HepG2 (cell line): Measurements from ENCODE around the gene HNRNPUL1. TPM values are rescaled to one million over a fixed set of nuclear protein-coding genes. Genes with fewer than 3 reads are reported as not detected.

ENCODE experiments used
- CBX1 ChIP-seq: IDR thresholded peaks from one replicate; pipeline ENCODE4 v1.6.1; 2016; ENCODE audit warnings: antibody characterized with exemption, low read depth
- FOSL2 ChIP-seq: sonication (generic); formaldehyde crosslinking; IDR thresholded peaks from 2 replicates; pipeline ENCODE4 v1.4.0; 2020; ENCODE audit warnings: missing genetic modification reagents
- FOXO1 ChIP-seq: sonication (generic); formaldehyde crosslinking; IDR thresholded peaks from 2 replicates; pipeline ENCODE4 v1.4.0; 2020; ENCODE audit warnings: missing genetic modification reagents
- KAT7 ChIP-seq: IDR thresholded peaks from 2 replicates; pipeline ENCODE4 v1.6.1; 2018; ENCODE audit warnings: borderline replicate concordance, missing compliant biosample characterization
- MTF2 ChIP-seq: sonication (generic); formaldehyde crosslinking; IDR thresholded peaks from 2 replicates; pipeline ENCODE4 v1.5.0; 2020; ENCODE audit warnings: missing genetic modification reagents, borderline replicate concordance
- NFE2L1 ChIP-seq: sonication (generic); formaldehyde crosslinking; IDR thresholded peaks from 2 replicates; pipeline ENCODE4 v1.4.0; 2020; ENCODE audit warnings: missing genetic modification reagents, mild to moderate bottlenecking, borderline replicate concordance
- NFYC ChIP-seq: IDR thresholded peaks from 2 replicates; pipeline ENCODE4 v1.6.1; 2016; ENCODE audit warnings: missing genetic modification reagents, missing compliant biosample characterization
- PRMT3 ChIP-seq: sonication (generic); formaldehyde crosslinking; IDR thresholded peaks from 2 replicates; pipeline ENCODE4 v1.8.1; 2022; ENCODE audit warnings: low read depth, mild to moderate bottlenecking, moderate library complexity, missing genetic modification reagents, borderline replicate concordance
- RORA ChIP-seq: sonication (generic); formaldehyde crosslinking; IDR thresholded peaks from 2 replicates; pipeline ENCODE4 v1.5.0; 2020; ENCODE audit warnings: mild to moderate bottlenecking, missing genetic modification reagents, moderate library complexity
- ZNF12 ChIP-seq: sonication (generic); formaldehyde crosslinking; IDR thresholded peaks from 2 replicates; pipeline ENCODE4 v1.5.0; 2020; ENCODE audit warnings: missing genetic modification reagents
- ZNF337 ChIP-seq: sonication (generic); formaldehyde crosslinking; IDR thresholded peaks from 2 replicates; pipeline ENCODE4 v1.5.1; 2020; ENCODE audit warnings: missing genetic modification reagents, low read depth, mild to moderate bottlenecking, borderline replicate concordance
- ZNF33B ChIP-seq: sonication (generic); formaldehyde crosslinking; IDR thresholded peaks from 2 replicates; pipeline ENCODE4 v1.5.1; 2020; ENCODE audit warnings: mild to moderate bottlenecking, missing genetic modification reagents
- ZNF724P ChIP-seq: sonication (generic); formaldehyde crosslinking; IDR thresholded peaks from 2 replicates; pipeline ENCODE4 v1.8.0; 2022; ENCODE audit warnings: missing genetic modification reagents, borderline replicate concordance
- ZNF747 ChIP-seq: sonication (generic); formaldehyde crosslinking; IDR thresholded peaks from 2 replicates; pipeline ENCODE4 v1.8.1; 2023; ENCODE audit warnings: missing genetic modification reagents, mild to moderate bottlenecking, borderline replicate concordance
- polyA plus RNA-seq, 8 experiments: library from polyadenylated mRNA; depleted of rRNA in 3 of 8; stranded (reverse) in 7 of 8; unstranded in 1 of 8; fragments of >200 nt; fragmentation: Illumina TruSeq in 4 of 8; extraction: Trizol in 4 of 8; gene quantifications; 2 replicates each; pipeline versions ENCODE4 v1.2.1 to v1.2.3, GENCODE V29; 2011 to 2016; ENCODE audit warnings: low read depth in 4 of 8, missing spikeins in 1 of 8, mixed read lengths in 1 of 8; ENCODE audit not compliant: insufficient read depth in 1 of 8
- total RNA-seq, 5 experiments: library from RNA; depleted of rRNA; stranded (reverse); fragments of >200 nt; fragmentation: Illumina TruSeq; extraction: Trizol; gene quantifications; 2 replicates each; pipeline ENCODE4 v1.2.3, GENCODE V29; 2016; ENCODE audit warnings: low read depth in 1 of 5
- TF ChIP-seq, protein P1 (sequence below): sonication (generic); formaldehyde crosslinking; IDR thresholded peaks from 2 replicates; pipeline ENCODE4 v1.4.0; 2020; ENCODE audit warnings: mild to moderate bottlenecking, missing genetic modification reagents
- TF ChIP-seq, protein P2 (sequence below): sonication (generic); formaldehyde crosslinking; IDR thresholded peaks from 2 replicates; pipeline ENCODE4 v1.4.0; 2020; ENCODE audit warnings: mild to moderate bottlenecking, missing genetic modification reagents
- TF ChIP-seq, protein P3 (sequence below): sonication (generic); formaldehyde crosslinking; IDR thresholded peaks from 2 replicates; pipeline ENCODE4 v1.4.0; 2020; ENCODE audit warnings: missing genetic modification reagents
- TF ChIP-seq, protein P4 (sequence below), 2 experiments: sonication (generic) in 1 of 2; formaldehyde crosslinking in 1 of 2; IDR thresholded peaks; 2 replicates each; pipeline versions ENCODE4 v1.6.1 to v1.9.0; 2014 to 2022; ENCODE audit warnings: antibody characterized with exemption in 1 of 2, borderline replicate concordance in 1 of 2, inconsistent platforms in 1 of 2, low read depth in 1 of 2, missing genetic modification reagents in 1 of 2

HNRNPUL1 gene
- total and polyA plus RNA-seq, 2 of the 13 experiments (the other 11 are each of a cell fraction or from before 2014, with no cell fraction given), result 30.9 to 81.7 TPM

DNA sequence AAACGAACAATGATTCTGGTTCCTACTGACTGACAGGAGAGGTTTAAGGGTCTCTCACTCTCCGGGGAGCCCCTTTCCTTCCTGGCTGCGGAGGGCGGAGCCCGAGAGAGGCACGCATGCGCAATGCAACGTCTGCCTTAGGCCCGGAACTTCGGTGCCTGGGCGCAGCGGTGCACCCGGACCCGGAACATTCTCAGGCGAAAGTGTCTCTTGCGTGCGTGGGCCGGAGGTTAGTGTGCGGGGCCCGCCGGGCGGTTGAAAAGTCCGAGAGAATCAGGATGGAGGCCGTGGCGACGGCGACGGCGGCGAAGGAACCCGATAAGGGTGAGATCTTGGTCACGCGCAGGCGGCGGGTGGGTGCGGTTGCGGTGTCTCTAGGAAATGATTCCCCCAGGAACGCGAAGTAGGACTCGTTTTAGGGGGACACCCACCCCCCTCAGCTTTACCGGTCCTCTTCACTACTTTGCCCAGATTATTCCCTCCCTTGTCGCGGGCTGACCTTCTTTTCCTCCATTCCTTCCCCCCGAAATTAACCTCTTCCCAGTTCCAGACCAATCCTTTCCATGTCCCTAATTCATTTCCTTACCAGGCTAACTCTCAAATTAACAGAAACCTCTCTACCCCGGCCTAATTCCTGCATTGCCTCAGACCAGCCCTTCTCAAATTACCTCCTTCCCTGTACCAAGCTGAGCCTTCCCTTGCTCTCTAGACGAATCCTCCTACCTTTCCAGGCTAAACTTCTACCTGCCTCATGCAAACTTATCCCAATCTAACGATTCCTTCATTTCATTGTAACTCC, 46.1 kb downstream of the HNRNPUL1 start, which contains the start of gene CCDC97 (continued):
- TF ChIP-seq, protein P1, sequence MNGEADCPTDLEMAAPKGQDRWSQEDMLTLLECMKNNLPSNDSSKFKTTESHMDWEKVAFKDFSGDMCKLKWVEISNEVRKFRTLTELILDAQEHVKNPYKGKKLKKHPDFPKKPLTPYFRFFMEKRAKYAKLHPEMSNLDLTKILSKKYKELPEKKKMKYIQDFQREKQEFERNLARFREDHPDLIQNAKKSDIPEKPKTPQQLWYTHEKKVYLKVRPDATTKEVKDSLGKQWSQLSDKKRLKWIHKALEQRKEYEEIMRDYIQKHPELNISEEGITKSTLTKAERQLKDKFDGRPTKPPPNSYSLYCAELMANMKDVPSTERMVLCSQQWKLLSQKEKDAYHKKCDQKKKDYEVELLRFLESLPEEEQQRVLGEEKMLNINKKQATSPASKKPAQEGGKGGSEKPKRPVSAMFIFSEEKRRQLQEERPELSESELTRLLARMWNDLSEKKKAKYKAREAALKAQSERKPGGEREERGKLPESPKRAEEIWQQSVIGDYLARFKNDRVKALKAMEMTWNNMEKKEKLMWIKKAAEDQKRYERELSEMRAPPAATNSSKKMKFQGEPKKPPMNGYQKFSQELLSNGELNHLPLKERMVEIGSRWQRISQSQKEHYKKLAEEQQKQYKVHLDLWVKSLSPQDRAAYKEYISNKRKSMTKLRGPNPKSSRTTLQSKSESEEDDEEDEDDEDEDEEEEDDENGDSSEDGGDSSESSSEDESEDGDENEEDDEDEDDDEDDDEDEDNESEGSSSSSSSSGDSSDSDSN, result peak; percentile 89
- TF ChIP-seq NFE2L1 (CRISPR knock-in tag) (0 out of 2 replicates have a peak, but pooled peaks have one; percentile 48), CBX1 (peak; percentile 53), ZNF747 (CRISPR knock-in tag) (peak; percentile 90; the same call in 1 of the 2 replicates), ZNF33B (0 out of 2 replicates have a peak, but pooled peaks have one; percentile 20), RORA (no peak), ZNF337 (CRISPR knock-in tag) (peak; percentile 51; the same call in 1 of the 2 replicates), PRMT3 (CRISPR knock-in tag) (no peak; the same call in 1 of the 2 replicates), KAT7 (CRISPR knock-in tag) (peak; percentile 96; the same call in 1 of the 2 replicates), ZNF724P (peak; percentile 43; the same call in 1 of the 2 replicates), NFYC (CRISPR knock-in tag) (peak; percentile 40; the same call in 1 of the 2 replicates), FOXO1 (CRISPR knock-in tag) (no peak), ZNF12 (CRISPR knock-in tag) (0 out of 2 replicates have a peak, but pooled peaks have one; percentile 26), FOSL2 (peak; percentile 6; the same call in 1 of the 2 replicates), MTF2 (CRISPR knock-in tag) (peak; percentile 66; the same call in 1 of the 2 replicates)
- TF ChIP-seq, protein P2, sequence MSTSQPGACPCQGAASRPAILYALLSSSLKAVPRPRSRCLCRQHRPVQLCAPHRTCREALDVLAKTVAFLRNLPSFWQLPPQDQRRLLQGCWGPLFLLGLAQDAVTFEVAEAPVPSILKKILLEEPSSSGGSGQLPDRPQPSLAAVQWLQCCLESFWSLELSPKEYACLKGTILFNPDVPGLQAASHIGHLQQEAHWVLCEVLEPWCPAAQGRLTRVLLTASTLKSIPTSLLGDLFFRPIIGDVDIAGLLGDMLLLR (CRISPR knock-in tag), result peak; percentile 66; the same call in 1 of the 2 replicates
- TF ChIP-seq, protein P3, sequence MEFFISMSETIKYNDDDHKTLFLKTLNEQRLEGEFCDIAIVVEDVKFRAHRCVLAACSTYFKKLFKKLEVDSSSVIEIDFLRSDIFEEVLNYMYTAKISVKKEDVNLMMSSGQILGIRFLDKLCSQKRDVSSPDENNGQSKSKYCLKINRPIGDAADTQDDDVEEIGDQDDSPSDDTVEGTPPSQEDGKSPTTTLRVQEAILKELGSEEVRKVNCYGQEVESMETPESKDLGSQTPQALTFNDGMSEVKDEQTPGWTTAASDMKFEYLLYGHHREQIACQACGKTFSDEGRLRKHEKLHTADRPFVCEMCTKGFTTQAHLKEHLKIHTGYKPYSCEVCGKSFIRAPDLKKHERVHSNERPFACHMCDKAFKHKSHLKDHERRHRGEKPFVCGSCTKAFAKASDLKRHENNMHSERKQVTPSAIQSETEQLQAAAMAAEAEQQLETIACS (CRISPR knock-in tag), result 0 out of 2 replicates have a peak, but pooled peaks have one; percentile 23
- TF ChIP-seq, protein P4, sequence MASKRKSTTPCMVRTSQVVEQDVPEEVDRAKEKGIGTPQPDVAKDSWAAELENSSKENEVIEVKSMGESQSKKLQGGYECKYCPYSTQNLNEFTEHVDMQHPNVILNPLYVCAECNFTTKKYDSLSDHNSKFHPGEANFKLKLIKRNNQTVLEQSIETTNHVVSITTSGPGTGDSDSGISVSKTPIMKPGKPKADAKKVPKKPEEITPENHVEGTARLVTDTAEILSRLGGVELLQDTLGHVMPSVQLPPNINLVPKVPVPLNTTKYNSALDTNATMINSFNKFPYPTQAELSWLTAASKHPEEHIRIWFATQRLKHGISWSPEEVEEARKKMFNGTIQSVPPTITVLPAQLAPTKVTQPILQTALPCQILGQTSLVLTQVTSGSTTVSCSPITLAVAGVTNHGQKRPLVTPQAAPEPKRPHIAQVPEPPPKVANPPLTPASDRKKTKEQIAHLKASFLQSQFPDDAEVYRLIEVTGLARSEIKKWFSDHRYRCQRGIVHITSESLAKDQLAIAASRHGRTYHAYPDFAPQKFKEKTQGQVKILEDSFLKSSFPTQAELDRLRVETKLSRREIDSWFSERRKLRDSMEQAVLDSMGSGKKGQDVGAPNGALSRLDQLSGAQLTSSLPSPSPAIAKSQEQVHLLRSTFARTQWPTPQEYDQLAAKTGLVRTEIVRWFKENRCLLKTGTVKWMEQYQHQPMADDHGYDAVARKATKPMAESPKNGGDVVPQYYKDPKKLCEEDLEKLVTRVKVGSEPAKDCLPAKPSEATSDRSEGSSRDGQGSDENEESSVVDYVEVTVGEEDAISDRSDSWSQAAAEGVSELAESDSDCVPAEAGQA (IDR thresholded peaks at IDR 0.05; ENCODE audit: low read depth), result no peak
- TF ChIP-seq, protein P4 (CRISPR knock-in tag; IDR thresholded peaks at IDR 0.05; ENCODE audit: borderline replicate concordance), result 0 out of 2 replicates have a peak, but pooled peaks have one; percentile 49
